ENCODE results near the gene SERPINC1. TPM values are rescaled to one million over a fixed set of nuclear protein-coding genes. Genes with fewer than 3 reads are reported as not detected.

The SERPINC1 gene
- total and polyA plus RNA-seq, 10 of the 15 experiments (the other 5 are each of a cell fraction or from before 2014, with no cell fraction given) = 0.11 to 0.44 TPM; not detected in 8

DNA sequence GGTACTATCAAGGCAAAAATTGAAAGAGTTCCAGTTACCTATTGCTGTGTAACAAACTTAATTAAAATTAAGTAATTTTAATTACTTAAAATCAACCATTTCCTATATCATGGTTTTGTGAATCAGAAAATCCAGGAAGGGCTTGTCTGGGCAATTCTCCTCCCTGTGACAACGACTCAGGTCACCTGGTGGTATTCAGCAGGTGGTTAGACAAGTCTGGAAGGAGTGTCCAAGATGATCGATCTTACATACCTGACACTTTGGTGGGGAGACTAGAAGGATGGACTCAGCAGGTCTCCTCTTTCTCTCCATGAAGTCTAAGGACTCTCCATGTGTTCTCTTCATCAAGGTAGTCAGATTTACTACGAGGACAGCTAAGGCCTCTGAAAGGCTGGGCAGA lies 22.9 kb downstream of the SERPINC1 start:
- WGBS (ENCODE audit: insufficient coverage, insufficient replicate concordance, low lambda C conversion rate, missing lambda C conversion rate) = 79% methylated on average over 3 of the region's 3 CpGs
- no peaks in the 10 kb centered on the region for H4K20me1 ChIP-seq (ENCODE audit: control insufficient read depth, insufficient read depth)
- ChIA-PET CTCF (interaction anchor here (1.1 kb wide), 1 partner anchor 74 kb away, joined by 3 read pairs; no protein-coding TSS in a partner anchor), RAD21 (ENCODE audit: unreplicated experiment) (no interaction called here), SMC1A (ENCODE audit: uncharacterized antibody, unreplicated experiment) (no interaction called here), POLR2A (no interaction called here)
- H3K36me3 ChIP-seq (ENCODE audit: control insufficient read depth in 2 of 2, insufficient read depth in 2 of 2, low read length in 1 of 2) = no peaks in the 10 kb centered on the region
- ATAC-seq (no peak), FAIRE-seq (no peak), DNase-seq (ENCODE audit: low read depth, low spot score) (no peak)
- no peak overlapping the region for H3K27ac ChIP-seq (ENCODE audit: control insufficient read depth, insufficient read depth)
- intact Hi-C loops (cut with micrococcal nuclease; ENCODE audit: unreplicated experiment) (no loop called here), in situ Hi-C loops (cut with MboI) (no loop called here)
- no peaks in the 10 kb centered on the region for H3K79me2 ChIP-seq (ENCODE audit: control insufficient read depth, insufficient read depth, low read length)
- H3K4me3 ChIP-seq = no peak overlapping the region
- H3K4me2 ChIP-seq (ENCODE audit: control insufficient read depth, insufficient read depth) = no peak overlapping the region
- no TSS peak for BruUV-seq (replicated peaks)
- H2AFZ ChIP-seq (ENCODE audit: control insufficient read depth, low read depth, low read length) = no peak overlapping the region
- TF ChIP-seq, protein P1, sequence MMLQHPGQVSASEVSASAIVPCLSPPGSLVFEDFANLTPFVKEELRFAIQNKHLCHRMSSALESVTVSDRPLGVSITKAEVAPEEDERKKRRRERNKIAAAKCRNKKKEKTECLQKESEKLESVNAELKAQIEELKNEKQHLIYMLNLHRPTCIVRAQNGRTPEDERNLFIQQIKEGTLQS (IDR thresholded peaks at IDR 0.05; ENCODE audit: borderline replicate concordance, extremely low read depth, low read depth, low read length) = no peak
- TF ChIP-seq IRF5 (IDR thresholded peaks at IDR 0.05; ENCODE audit: borderline replicate concordance) = no peak
- no peak for TF ChIP-seq HDAC2 (IDR thresholded peaks at IDR 0.05)
- TF ChIP-seq HCFC1 (IDR thresholded peaks at IDR 0.05; ENCODE audit: low read length) = no peak
- no peak for TF ChIP-seq NRF1 (conservative IDR thresholded peaks at IDR 0.05; ENCODE audit: low read depth, low read length)
- TF ChIP-seq RELB (IDR thresholded peaks at IDR 0.05; ENCODE audit: low read depth) = no peak
- no peak for TF ChIP-seq MTA2 (IDR thresholded peaks at IDR 0.05; ENCODE audit: low read depth)
- no peak for TF ChIP-seq E2F4 (IDR thresholded peaks at IDR 0.05; ENCODE audit: low read depth, low read length)
- no peak for TF ChIP-seq NBN (IDR thresholded peaks at IDR 0.05)
- TF ChIP-seq CHD2 (IDR thresholded peaks at IDR 0.05; ENCODE audit: borderline replicate concordance, low read depth, low read length) = no peak
- TF ChIP-seq STAT1 (conservative IDR thresholded peaks at IDR 0.05) = no peak
- no peak for TF ChIP-seq POU2F2 (IDR thresholded peaks at IDR 0.05; ENCODE audit: borderline replicate concordance, low read depth, low read length)
- TF ChIP-seq DPF2 (IDR thresholded peaks at IDR 0.05) = no peak
- no peaks in the 10 kb centered on the region for H3K27me3 ChIP-seq (replicated peaks in 1 of 2; ENCODE audit: control insufficient read depth in 2 of 2, insufficient read depth in 2 of 2, low read length in 1 of 2)
- H3K4me1 ChIP-seq (ENCODE audit: control insufficient read depth, insufficient read depth, low read length) = no peaks in the 10 kb centered on the region
- H3K9ac ChIP-seq (ENCODE audit: control insufficient read depth, insufficient read depth, low read length) = no peak overlapping the region
- no peaks in the 10 kb centered on the region for H3K9me3 ChIP-seq (replicated peaks; ENCODE audit: control insufficient read depth, insufficient read depth, low read length)

Data from GM12878 (cell line).